A204.1 (cell line): ENCODE measurements around the gene ZNF674.
"Not testable (repeated sequence)": the region's sequence is repeated elsewhere in the genome, so short reads cannot be mapped to it uniquely, and the experiment has no call there.

Source experiments
- FAIRE-seq: peaks from 2 replicates; lab custom pipeline; 2012; peaks lifted over from hg19 to GRCh38; lab: Jason Lieb, UNC

Gene ZNF674

DNA sequence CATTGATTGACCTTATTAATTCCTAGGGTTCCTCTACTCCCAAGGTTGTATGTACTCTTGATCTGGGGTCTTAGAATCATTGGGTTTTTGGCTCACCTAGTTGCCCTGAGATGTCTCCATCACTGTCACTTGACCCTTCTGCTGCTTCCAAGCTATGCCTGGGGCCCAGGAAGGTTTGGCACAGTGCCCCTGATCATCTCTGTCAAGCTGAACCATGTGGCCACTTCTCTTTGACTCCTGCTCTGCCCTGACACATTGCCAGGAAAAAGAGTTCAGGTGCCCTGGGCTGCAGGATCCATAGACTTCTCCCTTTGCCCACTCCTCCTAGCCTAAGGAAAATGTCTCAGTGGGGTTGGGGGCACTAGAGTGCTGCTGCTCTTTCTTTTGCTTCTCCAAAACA lies 24.4 kb upstream of the ZNF674 start:
- FAIRE-seq = no peak

DNA sequence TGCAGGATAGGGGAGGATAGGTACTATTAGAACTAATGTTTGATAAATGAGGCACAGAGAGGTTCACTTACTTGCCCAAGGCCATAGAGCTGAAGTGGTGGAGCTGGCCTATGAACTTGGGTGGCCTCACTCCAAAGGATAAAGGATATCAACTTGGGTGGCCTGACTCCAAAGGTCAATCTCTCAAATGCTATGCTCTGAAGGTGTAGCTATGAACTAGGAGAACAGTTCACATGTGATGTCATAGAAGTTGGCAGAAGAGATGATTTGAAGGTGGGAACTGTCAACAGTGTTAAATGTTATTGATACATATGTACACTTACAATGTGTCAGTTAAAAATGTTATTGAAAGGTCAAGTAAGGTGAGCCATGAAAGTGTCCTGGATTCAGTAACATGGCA lies 22.2 kb upstream of the ZNF674 start:
- no peak for FAIRE-seq

DNA sequence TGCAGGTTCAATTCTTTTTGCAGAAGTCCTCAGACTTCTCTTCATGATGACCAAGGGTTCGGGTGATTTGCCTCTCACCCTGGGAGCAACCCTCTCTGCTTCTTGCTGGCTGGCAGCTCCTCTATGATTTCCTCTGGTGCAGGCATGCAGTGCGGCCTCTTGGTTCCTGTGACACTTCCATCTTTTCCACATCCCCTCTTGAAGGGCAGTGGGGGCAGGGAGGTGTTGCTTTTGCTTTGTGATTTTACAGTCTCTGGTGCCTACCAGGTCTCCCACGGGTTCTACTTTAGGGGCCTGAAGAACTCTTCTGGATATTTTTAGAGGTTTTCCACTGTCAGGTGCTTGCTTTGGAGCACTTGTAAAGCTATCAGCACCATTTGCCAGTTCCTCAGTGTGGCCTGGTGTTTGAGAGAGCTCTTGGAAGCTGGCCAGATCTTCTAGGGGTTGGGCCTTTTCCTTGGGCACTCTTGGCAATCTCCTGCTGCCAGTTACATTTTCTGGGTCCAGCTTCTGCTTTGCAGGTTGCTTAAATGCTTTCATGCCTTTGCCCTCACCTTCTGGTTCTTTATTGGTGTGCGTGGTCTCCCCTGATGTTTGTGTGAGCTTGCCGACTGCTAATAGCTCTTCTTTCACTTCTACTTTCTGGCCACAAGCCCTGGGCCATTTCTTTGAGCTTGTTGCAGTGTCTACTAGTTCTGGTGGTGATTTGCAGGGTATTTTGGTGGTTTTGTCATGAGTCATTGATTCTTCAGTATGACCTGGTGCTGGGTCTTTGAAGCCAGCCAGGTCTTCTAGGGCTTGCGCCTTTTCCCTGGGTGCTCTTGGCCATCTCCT lies 16.8 kb upstream of the ZNF674 start:
- FAIRE-seq = no peak

GRCh38 chrX:46559062-46559461 lies 13.8 kb upstream of the ZNF674 start:
- no peak for FAIRE-seq

GRCh38 chrX:46554942-46555341 lies 9.7 kb upstream of the ZNF674 start:
- peak; percentile 94 for FAIRE-seq

DNA sequence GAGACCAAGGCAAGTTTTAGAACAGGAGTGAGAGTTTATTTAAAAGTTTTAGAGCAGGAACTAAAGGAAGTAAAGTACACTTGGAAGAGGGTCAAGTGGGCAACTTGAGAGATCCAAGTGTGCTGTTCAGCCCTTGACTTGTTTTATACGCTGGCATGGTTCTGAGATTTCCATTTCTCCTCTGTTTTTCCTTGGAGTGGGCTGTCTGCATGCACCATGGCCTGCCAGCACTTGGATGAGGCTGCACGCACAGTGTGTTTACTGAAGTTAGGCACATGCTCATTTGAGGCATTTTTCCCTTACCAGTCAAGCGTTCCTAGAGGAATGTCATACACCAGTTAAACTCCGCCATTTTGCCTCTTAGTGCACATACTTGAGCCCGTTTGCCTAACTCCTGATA lies 8.7 kb upstream of the ZNF674 start:
- FAIRE-seq = no peak

GRCh38 chrX:46551494-46552128 lies 6.4 kb upstream of the ZNF674 start:
- FAIRE-seq = no peak

DNA sequence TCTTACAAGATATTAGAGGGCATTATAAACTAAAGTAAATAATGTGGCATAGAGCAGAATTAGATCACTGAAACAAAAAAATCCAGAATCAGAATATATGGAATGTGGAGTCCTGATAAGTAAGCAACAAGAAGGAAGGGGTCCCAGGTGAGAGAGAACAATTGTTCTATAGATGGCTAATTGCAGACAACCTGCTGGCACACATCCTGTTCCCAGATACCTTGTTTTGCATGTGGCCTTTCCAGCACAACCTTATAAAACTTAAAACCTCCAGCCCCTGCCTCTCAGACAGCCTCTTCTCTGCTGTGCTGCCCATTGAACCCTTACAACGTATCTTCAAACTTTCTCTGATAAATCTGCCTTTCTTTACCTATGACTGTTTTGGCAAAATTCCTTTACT lies 4.7 kb upstream of the ZNF674 start:
- no peak for FAIRE-seq

GRCh38 chrX:46547857-46548256 lies 2.6 kb upstream of the ZNF674 start:
- FAIRE-seq = no peak

DNA sequence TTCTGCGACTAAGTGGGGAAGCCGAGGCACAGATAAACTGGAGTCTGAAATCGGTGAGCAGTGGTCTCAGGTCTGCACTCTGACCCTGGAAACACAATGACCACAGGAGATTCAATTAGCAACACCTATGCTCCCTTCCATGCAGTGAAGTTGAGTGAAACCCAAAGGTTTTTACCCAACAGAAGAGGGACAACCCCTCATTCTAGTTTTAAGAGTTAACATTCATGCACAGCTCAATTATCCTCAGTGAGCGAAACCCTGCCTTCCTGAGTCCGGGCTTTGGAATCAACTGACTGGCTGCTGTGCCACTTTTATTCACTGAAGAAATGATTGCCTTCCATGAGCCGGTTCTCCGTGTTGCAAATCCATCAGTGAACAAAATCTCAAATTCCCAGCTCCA lies 694 bp downstream of the ZNF674 start:
- not testable (repeated sequence) for FAIRE-seq

- FAIRE-seq = no peak
These were observed 1.8 kb downstream of the ZNF674 start for GRCh38 chrX:46543441-46543840.

GRCh38 chrX:46531442-46531841 lies 13.8 kb downstream of the ZNF674 start:
- no peak for FAIRE-seq

DNA sequence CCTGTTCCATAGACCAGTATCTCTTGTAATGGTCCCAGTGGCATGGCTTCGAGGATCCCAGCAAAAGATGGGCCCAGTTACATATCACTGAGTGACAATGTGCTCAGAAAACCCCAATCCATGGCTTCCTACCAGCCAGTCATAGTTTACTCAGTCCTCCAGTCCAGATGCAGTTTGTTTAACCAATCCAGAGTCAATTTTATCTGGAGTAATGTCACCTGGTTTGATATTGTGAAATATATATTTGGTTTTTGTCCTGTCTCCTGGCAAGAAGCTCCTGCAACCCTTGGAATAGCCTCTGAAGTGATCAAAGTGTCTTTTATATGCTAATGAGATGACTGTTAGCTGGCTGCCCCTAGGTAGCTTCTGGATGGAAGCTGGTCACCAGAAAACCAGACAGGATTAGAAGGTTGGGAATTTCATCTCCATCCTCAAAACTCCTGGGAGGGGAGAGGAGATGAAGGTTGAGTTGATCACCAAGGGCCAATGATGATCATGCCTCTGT lies 14.8 kb downstream of the ZNF674 start:
- FAIRE-seq = not testable (repeated sequence)

- not testable (repeated sequence) for FAIRE-seq
These were observed 15.3 kb downstream of the ZNF674 start for GRCh38 chrX:46529740-46530403.

- FAIRE-seq = not testable (repeated sequence)
These were observed 16.6 kb downstream of the ZNF674 start for GRCh38 chrX:46528640-46529039.

DNA sequence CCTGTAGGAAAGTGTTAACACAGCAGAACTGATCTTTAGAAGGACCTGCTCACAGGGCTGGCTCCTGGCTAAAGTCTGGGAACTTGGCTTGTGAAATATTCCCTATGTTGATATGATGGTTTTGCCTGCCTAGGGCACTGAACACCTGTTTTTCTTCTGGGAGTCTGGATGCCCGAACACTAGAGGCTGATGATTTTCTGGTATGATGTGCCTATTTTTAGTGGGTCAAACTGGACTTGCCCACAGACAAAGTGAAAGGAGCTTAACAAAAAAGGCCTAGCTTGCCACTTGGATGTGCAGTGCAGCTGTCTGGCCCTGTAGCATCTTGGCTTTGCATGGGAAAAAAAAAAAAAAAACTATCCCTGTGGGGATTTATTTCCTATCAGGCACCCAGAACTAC lies 39.1 kb downstream of the ZNF674 start:
- FAIRE-seq = no peak

DNA sequence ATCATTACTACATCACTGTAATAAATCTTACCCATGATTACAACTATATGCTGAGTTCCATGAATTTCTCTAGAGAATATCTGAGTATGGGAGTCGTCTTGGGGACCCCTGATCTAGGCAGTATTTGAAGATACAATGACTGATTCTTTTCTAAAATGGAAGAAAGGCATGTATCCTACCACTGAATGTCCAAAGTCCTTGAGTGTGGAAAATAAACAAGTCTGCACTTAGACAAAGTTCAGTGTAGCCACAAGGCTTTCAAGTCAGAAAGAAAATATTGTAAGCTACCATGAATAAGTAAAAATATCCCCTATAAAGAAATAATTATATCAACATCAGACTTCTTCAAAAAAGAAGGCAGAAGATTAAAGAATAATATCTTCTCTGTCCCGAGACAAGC lies 42.4 kb downstream of the ZNF674 start:
- no peak for FAIRE-seq

GRCh38 chrX:46500054-46500453 lies 45.2 kb downstream of the ZNF674 start:
- FAIRE-seq = no peak

GRCh38 chrX:46488712-46489111 lies 56.5 kb downstream of the ZNF674 start:
- no peak for FAIRE-seq

GRCh38 chrX:46485897-46486296 lies 59.3 kb downstream of the ZNF674 start:
- no peak for FAIRE-seq

- not testable (repeated sequence) for FAIRE-seq
These were observed 66.6 kb downstream of the ZNF674 start for GRCh38 chrX:46478634-46479033.

DNA sequence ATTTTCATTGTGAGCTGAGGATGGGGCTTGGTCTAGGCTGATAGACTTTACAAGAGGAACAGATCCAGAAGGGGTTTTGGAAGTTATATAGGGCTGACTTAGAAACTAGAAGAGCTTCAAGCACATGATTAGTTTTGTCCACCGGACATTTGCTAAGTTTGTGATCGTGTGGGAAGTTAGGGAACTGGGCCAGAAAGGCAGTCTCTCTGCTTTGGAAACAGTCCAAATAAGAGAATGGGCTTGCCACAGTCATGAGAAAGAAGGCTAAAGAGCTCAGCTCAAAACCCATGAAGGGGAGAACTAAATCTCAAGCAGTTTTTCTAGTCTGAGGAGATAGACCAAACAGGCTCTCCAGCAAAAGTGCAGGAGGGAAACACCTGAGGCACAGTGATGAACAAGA lies 67.8 kb downstream of the ZNF674 start:
- FAIRE-seq = no peak

- FAIRE-seq = no peak
These were observed 80.0 kb downstream of the ZNF674 start for GRCh38 chrX:46465203-46465602.
